Ectodermal cell (in vitro differentiated cells): ENCODE results near the gene MED12L.

Experiments
- H3K27ac ChIP-seq: 2 replicates; pipeline ENCODE4 v1.7.0; 2013; ENCODE audit warnings: mild to moderate bottlenecking, low read depth, low read length; ENCODE audit not compliant: insufficient read depth, poor library complexity, severe bottlenecking
- H3K27me3 ChIP-seq: 2 replicates; pipeline ENCODE4 v1.7.0; 2013; ENCODE audit warnings: mild to moderate bottlenecking, low read length; ENCODE audit not compliant: insufficient read depth, control insufficient read depth, poor library complexity, severe bottlenecking
- H3K36me3 ChIP-seq: one replicate; pipeline ENCODE4 v1.7.0; 2013; ENCODE audit warnings: low read length; ENCODE audit not compliant: control insufficient read depth, insufficient read depth
- H3K4me1 ChIP-seq: one replicate; pipeline ENCODE4 v1.7.0; 2013; ENCODE audit warnings: low read length; ENCODE audit not compliant: control insufficient read depth, insufficient read depth
- H3K4me3 ChIP-seq: 2 replicates; pipeline ENCODE4 v1.7.0; 2013; ENCODE audit warnings: low read depth, low read length, control low read depth; ENCODE audit not compliant: insufficient read depth
- H3K9me3 ChIP-seq: 2 replicates; pipeline ENCODE4 v1.7.0; 2013; ENCODE audit warnings: mild to moderate bottlenecking, low read length, moderate library complexity; ENCODE audit not compliant: control insufficient read depth
- WGBS, 2 experiments: methylation state at CpG; one replicate each; pipeline ENCODE4 v1.1.7; 2013; ENCODE audit warnings: missing lambda C conversion rate in 2 of 2; 5-methylcytosine and 5-hydroxymethylcytosine counted together

The MED12L gene

DNA sequence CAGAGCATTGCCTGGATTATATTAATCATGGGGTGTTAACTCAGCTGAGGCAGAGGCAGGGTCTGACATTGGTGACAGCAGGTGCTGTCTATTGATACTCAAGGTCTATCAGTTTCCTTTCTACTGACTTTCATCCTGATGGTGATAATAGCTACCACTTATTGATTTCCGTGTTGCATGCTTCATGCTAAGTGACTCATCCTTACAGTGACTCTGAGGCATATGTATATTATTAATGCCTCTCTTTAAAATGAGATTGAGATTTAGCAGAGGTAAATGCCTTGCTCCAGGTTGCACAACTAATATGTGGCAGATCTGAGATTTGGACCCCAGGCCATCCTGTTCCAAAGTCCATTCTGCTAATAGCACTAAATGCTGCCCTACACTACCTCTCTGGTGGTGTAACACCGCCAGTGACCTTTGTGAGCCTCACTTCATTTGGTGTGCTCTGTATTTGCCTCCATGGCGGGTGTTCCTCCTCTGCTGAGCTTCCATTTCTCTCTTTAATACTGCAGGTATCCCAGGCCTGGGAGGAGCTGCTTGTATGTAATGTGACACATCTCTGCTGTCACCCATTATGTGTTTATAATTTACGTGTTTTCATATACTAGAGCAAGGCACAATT lies 67.1 kb downstream of the MED12L start:
- Histone ChIP-seq H3K4me1 (peaks cover 9% of the 10 kb centered on the region), H3K27me3 (no peaks in the 10 kb centered on the region), H3K4me3 (no peak overlapping the region), H3K9me3 (no peaks in the 10 kb centered on the region), H3K27ac (no peak overlapping the region), H3K36me3 (no peaks in the 10 kb centered on the region)
- WGBS, 2 experiments = 96 to 98% methylated on average over 4 of the region's 4 CpGs

DNA sequence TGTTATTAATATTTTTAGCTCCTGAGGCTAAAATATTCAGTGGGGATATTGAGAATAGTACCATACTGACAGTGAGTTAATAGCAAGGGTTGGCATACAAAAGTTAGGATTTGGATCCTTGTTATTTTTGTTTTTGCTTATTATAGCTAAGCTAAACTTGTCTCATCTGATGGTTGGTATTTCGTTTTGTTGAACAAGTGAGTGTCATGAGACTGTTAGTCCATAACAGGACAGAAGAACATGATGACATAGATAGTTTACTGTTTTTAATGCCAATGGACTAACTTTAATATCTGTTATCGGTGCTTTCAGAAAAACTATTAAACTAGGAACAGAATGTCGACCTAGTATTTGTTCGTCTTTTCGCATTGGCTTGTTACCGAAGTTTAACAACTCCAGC lies 69.1 kb downstream of the MED12L start:
- Histone ChIP-seq H3K9me3 (no peaks in the 10 kb centered on the region), H3K36me3 (no peaks in the 10 kb centered on the region), H3K4me1 (peaks cover 9% of the 10 kb centered on the region), H3K4me3 (no peak overlapping the region), H3K27me3 (no peaks in the 10 kb centered on the region), H3K27ac (no peak overlapping the region)
- WGBS, 2 experiments = 90 to 94% methylated on average over 6 of the region's 6 CpGs

DNA sequence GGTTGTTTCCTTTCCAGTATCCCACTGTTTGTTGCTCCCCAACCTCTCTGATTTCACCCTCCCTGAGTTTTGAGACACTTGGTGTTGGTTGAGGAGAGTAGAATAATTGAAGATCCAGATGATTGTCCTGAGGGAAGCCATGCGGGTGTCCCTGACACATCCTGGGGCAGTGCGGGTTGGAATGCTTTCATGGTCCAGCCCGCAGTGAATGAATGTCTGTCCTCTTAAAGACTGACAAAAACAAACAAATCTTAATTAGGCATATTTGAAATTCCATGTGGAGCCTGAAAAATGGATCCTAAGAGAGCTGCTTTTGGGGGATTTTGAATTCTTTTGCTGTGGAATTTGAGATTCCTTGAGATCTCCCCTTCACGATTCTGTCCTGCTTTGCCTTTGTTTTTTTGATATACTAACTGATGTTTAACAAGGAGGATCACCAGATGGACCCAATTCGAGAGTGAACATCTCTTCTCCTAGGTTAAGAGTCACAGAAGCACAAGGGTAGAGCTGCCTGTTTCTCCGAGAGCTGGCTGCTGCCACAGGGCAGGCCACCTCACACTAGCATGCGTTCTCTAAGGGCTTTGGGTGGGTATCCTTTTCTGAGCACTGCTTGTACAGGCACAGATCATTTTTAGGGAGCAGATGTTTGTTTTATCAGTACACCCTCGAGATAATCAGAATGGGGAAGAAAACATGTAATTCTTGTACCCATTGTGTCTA lies 70.1 kb downstream of the MED12L start:
- H3K4me1 ChIP-seq = peaks cover 9% of the 10 kb centered on the region
- no peaks in the 10 kb centered on the region for H3K36me3 ChIP-seq
- no peaks in the 10 kb centered on the region for H3K9me3 ChIP-seq
- peak overlapping the region; percentile 85 for H3K27ac ChIP-seq
- H3K4me3 ChIP-seq = no peak overlapping the region
- WGBS, 2 experiments = 64% methylated on average over 8 of the region's 8 CpGs
- no peaks in the 10 kb centered on the region for H3K27me3 ChIP-seq

DNA sequence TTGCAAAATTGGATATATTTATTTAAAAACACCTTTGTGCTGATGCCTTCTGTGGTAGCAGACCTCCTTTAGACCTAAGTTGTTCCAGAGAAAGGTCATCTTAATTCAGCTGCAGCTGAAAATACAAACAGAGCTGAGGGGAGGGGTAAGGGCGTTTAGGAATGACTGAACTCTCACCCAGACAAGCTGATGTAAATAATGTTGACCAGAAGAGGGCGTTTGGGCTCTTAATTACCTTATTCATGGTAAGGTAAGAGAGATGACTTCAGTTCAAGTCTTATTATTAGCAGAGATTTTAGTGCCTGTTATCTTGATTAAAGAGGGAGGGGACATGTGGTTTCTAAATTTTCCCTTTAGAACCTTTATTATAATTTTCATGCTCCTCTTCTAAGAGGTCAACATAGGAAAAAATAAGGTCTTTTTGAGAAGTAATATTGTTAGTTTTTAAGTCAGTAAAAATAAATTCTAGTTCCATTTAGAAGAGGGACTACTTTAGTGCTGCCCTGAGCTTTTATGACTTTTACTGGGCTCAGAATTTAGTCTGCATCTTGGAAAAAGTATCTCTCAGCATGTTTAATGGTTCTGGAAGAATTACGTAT lies 71.3 kb downstream of the MED12L start:
- Histone ChIP-seq H3K4me1 (peaks cover 9% of the 10 kb centered on the region), H3K27me3 (no peaks in the 10 kb centered on the region), H3K9me3 (no peaks in the 10 kb centered on the region), H3K36me3 (no peaks in the 10 kb centered on the region), H3K27ac (no peak overlapping the region), H3K4me3 (no peak overlapping the region)
- 35% methylated on average over 3 of the region's 3 CpGs for WGBS, 2 experiments

DNA sequence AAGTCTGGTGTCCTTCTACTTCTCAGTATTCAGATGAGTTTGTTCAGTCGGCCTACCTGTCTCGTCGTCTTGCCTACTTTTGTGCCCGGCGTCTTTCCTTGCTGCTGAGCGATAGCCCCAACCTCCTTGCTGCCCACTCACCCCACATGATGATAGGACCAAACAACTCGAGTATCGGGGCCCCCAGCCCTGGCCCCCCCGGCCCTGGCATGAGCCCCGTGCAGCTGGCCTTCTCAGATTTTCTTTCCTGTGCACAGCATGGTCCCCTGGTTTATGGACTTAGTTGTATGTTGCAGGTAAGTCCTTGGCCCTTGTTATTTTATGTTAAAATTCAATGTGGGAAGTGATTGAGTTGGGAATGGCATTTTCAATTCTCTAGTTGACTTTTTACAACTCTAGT lies 74.3 kb downstream of the MED12L start:
- no peaks in the 10 kb centered on the region for H3K27me3 ChIP-seq
- no peak overlapping the region for H3K4me3 ChIP-seq
- WGBS, 2 experiments = 95 to 98% methylated on average over 10 of the region's 10 CpGs
- peaks cover 9% of the 10 kb centered on the region for H3K4me1 ChIP-seq
- H3K36me3 ChIP-seq = no peaks in the 10 kb centered on the region
- H3K27ac ChIP-seq = no peak overlapping the region
- no peaks in the 10 kb centered on the region for H3K9me3 ChIP-seq

DNA sequence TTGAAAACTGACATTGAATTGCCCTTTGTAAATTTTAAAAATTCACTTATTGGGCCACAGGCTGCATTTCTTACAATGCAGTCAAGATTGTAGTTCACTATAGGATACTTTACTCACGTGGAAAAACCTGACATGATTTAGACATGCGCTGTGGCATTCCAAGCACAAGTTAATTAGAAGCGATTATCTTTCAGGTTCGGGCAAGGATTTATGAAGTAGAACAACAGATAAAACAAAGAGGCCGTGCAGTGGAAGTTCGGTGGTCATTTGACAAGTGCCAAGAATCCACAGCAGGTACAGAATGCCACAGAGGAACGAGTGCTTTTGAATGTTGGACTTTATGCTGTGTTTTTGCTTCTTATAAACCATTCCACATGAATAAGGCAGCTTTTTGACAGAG lies 79.8 kb downstream of the MED12L start:
- H3K9me3 ChIP-seq = no peaks in the 10 kb centered on the region
- no peak overlapping the region for H3K27ac ChIP-seq
- H3K27me3 ChIP-seq = no peaks in the 10 kb centered on the region
- no peaks in the 10 kb centered on the region for H3K36me3 ChIP-seq
- H3K4me3 ChIP-seq = no peak overlapping the region
- WGBS, 2 experiments = 95% methylated on average over 7 of the region's 7 CpGs
- H3K4me1 ChIP-seq = no peaks in the 10 kb centered on the region

DNA sequence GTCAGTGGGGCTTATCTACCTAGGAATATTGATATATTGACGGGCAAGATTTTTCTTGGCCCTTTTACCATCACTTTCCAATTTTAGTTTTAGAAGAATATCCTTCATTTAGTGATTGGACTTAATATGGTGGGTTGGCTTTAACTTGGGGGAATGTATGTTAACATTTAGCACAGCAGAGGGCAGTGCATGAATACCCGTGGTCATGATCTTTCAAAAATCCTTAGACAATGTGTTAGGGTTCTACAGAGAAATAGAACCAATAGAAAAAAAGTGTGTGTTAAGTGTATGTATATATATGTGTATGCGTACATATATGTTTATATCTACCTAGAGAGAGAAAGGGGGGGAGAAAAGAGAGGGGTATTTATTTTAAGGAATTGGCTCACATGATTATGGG lies 80.7 kb downstream of the MED12L start:
- no peak overlapping the region for H3K4me3 ChIP-seq

DNA sequence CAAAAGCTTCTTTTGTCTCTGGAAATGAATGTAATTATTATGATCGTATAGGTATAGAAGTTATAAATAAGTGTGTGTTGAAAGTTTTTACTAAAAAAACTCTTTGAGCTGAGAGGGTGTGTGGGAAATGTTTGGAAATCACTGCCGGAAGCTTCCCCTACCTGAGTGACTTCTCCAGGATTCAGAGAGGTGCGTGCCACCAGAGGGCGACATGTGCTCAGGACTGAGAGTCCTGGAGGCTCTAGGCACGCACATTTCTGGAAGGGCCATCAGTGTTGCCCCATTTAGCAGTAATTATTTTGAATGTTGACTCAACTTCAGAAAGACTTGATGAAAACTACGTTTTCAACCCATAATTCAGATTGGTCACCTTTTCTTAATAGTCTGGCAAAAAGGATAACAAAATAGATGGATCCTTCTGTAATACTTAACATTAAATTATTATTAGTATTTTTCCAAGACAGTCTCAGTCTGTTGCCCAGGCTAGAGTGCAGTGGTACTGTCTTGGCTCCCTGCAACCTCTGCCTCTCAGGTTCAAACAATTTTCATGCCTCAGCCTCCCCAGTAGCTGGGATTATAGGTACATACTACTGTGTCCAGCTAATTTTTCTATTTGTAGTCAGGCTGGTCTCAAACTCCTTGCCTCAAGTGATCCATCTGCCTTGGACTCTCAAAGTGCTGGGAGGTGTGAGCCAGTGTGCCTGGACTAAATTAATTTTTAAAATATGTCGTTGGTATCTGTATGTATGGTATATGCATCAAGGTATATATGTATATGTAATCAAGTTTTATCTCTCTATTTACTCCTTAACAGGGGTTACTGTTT lies 83.0 kb downstream of the MED12L start:
- H3K36me3 ChIP-seq = no peaks in the 10 kb centered on the region
- H3K4me1 ChIP-seq = no peaks in the 10 kb centered on the region
- H3K27ac ChIP-seq = no peak overlapping the region
- no peaks in the 10 kb centered on the region for H3K9me3 ChIP-seq
- H3K4me3 ChIP-seq = no peak overlapping the region
- WGBS, 2 experiments = 31 to 35% methylated on average over 5 to 6 of the region's 7 CpGs
- no peaks in the 10 kb centered on the region for H3K27me3 ChIP-seq

More for the DNA sequence above, 80.7 kb downstream of the MED12L start:
- WGBS, 2 experiments = 92% methylated on average over 2 of the region's 3 CpGs
- Histone ChIP-seq H3K9me3 (no peaks in the 10 kb centered on the region), H3K27me3 (no peaks in the 10 kb centered on the region), H3K27ac (no peak overlapping the region), H3K4me1 (no peaks in the 10 kb centered on the region), H3K36me3 (no peaks in the 10 kb centered on the region)

DNA sequence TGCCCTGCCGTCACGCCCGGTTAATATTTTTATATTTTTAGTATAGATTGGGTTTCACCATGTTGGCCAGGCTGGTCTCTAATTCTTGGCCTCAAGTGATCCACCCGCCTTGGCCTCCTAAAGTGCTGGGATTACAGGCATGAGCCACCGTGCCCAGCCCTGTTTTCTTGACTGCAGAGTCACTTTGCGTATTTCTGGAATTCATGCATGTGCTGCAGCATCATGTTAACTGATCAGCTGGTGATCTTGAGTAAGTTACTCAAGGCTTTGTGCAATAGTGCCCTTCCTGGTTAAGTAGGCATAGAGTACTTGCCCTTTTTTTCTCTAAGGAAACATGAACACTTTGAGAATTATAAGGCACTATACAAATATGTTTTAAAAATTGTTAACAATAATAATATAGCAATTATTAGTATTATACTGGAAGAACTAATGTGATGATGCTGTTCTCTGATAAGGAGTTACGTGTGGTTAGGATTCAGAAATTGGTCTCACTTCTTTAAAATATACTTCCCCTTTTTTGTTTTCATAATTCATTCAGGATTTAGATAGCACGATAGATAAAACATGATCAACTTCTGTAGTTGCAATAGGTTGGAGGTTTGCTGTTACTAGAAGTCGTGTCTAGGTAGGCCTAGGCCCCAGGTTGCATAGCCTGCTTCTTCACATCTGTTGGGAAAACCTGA lies 83.9 kb downstream of the MED12L start:
- Histone ChIP-seq H3K36me3 (no peaks in the 10 kb centered on the region), H3K9me3 (no peaks in the 10 kb centered on the region), H3K27me3 (no peaks in the 10 kb centered on the region), H3K4me3 (no peak overlapping the region), H3K4me1 (no peaks in the 10 kb centered on the region), H3K27ac (no peak overlapping the region)
- WGBS, 2 experiments = 93% methylated on average over 8 to 9 of the region's 9 CpGs
